Astrocyte of the spinal cord (primary cell): ENCODE data around the gene PANX3.

Experiments
- DNase-seq: peaks from one replicate; pipeline ENCODE4 v3.0.0; 2011; ENCODE audit warnings: low read depth, low spot score
- H3K4me3 ChIP-seq: 2 replicates; pipeline ENCODE4 v1.5.1; 2011; ENCODE audit warnings: low read depth, mild to moderate bottlenecking, low read length, moderate library complexity
- in situ Hi-C: cut with HindIII; loops from 2 replicates; pipeline ENCODE4 v1.10.0; 2017; ENCODE audit warnings: low sequenced_read_pairs
- TF ChIP-seq, protein P1 (sequence below): IDR thresholded peaks from 2 replicates; pipeline ENCODE4 v1.5.1; 2012; ENCODE audit warnings: low read depth, mild to moderate bottlenecking, low read length, inconsistent platforms

Gene PANX3

DNA sequence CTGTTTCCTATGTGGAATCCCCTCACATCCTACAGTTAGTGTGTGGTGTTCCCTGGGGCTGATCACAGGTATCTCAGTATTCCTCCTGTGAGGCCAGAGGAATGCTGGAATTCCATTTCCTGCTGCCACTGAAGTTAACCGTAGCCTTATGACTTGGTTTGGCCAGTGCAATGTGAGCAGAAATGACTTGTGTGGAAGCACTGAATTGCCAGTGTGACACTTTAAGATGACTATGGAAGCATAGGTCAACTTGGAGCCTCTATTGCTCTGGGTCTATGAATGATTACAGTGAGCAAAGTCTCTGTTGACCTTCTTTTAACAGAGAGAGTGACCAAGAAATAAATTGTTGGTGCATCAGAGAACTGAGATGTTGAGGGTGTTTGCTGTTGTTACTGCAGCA is 28.0 kb downstream of the PANX3 start:
- TF ChIP-seq, protein P1, sequence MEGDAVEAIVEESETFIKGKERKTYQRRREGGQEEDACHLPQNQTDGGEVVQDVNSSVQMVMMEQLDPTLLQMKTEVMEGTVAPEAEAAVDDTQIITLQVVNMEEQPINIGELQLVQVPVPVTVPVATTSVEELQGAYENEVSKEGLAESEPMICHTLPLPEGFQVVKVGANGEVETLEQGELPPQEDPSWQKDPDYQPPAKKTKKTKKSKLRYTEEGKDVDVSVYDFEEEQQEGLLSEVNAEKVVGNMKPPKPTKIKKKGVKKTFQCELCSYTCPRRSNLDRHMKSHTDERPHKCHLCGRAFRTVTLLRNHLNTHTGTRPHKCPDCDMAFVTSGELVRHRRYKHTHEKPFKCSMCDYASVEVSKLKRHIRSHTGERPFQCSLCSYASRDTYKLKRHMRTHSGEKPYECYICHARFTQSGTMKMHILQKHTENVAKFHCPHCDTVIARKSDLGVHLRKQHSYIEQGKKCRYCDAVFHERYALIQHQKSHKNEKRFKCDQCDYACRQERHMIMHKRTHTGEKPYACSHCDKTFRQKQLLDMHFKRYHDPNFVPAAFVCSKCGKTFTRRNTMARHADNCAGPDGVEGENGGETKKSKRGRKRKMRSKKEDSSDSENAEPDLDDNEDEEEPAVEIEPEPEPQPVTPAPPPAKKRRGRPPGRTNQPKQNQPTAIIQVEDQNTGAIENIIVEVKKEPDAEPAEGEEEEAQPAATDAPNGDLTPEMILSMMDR: no peak
- in situ Hi-C loops: no loop called here
- no peak for DNase-seq
- no peak overlapping the region for H3K4me3 ChIP-seq

DNA sequence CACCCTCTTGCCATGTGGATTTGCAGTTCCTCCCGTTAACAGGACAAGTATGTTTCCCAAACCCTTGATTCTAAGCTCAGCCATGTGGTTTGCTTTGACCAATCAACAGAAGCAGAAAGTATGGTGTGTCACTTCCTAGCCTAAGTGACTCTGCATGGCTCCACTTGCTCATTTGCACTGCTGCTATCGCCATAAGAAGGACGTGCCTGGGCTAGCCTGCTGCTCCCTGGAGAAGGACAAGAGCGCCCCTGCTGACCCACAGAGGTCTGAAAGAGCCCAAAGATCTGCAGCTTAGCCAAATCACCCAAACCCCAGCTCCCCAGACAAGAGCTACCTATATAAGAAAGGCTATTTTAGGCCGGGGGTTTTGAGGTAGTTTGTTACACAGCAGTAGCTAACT is 29.4 kb downstream of the PANX3 start:
- TF ChIP-seq, protein P1: no peak
- DNase-seq: no peak

DNA sequence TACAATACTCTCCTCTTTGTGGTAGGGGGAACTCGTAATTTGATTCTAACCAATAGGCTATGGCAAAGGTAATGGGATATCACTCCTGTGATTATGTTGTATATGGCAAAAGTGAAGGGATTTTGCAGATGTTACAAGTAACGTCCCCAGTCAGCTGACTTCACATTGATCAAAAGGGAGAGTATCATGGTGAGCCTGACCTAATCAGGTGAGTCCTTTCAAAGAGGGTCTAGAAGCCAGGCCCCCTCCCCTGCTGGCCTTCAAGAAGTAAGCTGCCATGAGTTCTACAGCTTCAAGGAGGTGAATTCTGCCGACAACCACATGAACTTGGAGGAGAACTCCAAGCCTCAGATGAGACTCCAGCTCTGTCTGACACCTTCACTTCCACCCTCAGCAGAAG is 31.4 kb downstream of the PANX3 start:
- TF ChIP-seq, protein P1: no peak
- in situ Hi-C loops: no loop called here
- no peak for DNase-seq
- H3K4me3 ChIP-seq: no peak overlapping the region

More for the DNA sequence above, 29.4 kb downstream of the PANX3 start:
- H3K4me3 ChIP-seq: no peak overlapping the region
- in situ Hi-C loops: no loop called here

DNA sequence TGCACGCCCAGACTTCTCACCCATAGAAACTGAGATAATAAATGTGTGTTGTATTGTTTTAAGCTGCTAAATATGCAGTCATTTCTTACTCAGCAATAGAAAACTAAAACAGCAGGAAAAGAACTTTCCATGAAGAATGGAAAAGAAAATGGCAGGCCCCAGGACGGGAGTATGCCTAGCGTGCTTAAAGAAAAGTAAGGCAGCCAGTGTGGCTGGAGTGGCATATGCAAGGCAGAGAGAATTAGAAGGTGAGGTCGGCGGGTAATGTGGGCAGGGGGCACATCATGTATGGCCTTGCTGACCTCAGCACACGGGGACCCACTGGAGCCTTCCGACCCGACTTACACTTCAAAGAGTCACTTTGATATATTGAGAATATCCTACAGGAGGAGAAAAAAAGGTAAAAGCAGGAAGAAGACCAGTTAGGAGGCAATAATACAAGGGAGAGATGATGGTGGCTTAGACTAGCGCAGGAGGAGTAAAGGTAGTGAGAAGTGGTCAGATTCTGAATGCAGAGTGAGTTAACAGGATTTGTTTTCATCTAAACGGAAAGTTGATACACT is 31.9 kb downstream of the PANX3 start:
- DNase-seq: no peak
- TF ChIP-seq, protein P1: no peak
- in situ Hi-C loops: no loop called here
- H3K4me3 ChIP-seq: no peak overlapping the region

DNA sequence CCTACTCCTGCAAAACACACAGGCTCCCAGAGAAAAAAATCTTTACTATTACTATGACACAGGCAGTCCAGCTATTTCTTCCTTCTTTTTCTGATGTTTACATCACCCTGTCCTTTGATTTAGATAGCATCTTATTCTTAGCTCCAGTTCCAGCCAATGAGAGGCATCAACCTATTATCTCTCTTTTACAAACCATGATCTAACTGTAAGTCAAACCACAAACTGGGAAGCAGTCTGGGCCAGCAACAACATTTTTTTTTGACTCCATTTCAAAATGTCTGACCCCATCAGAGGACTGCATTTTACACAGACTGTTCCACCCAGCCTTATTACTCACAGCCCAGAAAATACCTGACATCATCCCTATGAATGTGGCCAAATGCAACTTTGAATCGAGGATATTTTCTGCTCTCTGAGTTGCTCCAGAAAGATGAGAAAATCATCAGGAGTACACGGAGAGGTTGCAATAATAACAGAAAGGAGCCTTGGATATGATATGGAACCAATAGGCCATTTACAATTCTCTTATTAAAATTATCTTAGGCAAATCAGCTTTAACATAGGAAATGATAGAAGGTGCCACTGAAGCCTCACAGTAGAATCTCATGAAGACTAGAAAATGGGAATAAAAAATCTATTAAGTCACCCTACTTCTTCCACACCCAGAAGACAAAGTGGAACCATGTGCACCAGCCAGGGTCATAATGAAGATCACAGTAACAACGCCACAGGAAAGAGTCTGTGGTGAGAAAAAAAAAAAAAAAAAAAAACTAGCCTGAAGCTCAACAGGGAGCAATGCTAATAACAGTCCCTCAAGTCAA is 32.6 kb downstream of the PANX3 start:
- H3K4me3 ChIP-seq: no peak overlapping the region
- TF ChIP-seq, protein P1: no peak
- in situ Hi-C loops: no loop called here
- peak; percentile 95 for DNase-seq

DNA sequence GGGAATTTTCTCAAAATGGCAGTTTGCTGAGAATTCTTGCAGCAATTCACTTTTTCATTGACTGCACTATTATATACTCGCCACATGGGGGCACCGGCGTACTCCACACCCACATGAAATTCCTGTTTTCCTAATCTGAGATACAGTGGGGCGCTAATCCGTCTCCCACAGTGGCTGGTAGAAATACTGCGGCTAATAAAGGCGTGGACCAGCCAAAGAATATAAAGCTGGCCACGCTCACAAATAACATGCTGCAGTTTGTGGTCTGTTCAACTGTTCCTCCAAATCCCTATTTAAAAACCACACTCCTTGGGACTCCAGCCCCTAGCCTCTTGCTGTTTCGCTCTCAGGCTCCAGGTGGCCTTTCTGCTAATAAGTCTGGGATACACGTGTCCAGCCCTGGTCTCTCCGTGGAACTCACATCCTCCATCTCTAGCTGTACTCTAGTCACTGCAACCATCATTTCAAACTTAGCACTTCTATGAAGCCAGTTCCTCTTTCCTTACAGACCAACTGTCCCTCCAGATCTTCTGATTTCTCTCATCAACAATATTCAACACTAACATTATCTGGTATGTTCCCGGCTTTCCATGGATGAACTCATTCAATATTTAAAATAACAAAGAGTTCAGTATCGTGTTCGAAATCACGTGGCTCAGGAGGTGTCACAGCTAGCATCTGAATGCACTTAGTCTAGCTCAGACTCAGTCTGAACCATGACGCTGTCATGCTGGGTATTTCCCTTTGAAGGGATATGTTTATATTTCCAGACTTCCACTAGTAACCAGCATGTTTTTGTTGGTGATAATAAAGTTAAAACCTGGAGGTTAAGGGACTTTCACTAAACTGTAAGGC is 33.4 kb downstream of the PANX3 start:
- peak; percentile 90 for DNase-seq
- H3K4me3 ChIP-seq: no peak overlapping the region
- in situ Hi-C loops: no loop called here

More for the DNA sequence above, 33.4 kb downstream of the PANX3 start:
- TF ChIP-seq, protein P1: peak; percentile 74
